H1 (cell line): ENCODE measurements around the gene TMEM250. TPM values are rescaled to one million over a fixed set of nuclear protein-coding genes. Genes with fewer than 3 reads are reported as not detected.

ENCODE experiments used
- CTCF ChIA-PET: fragments of 300-600 bp; sonication (Branson Sonifier 250); formaldehyde crosslinking; loops from one replicate; lab custom pipeline; 2021; ENCODE audit not compliant: partially characterized antibody; lab: Charles Lee
- POLR2A ChIA-PET: fragments of 300-600 bp; sonication (Branson Sonifier 250); formaldehyde crosslinking; loops from one replicate; lab custom pipeline; 2021; ENCODE audit warnings: inconsistent platforms; ENCODE audit not compliant: partially characterized antibody; lab: Charles Lee
- DNase-seq, 2 experiments: peaks; one replicate each; pipeline versions ENCODE4 v3.0.0 to v3.0.0-alpha.2; 2010 to 2022; ENCODE audit warnings: low spot score in 2 of 2, low read depth in 1 of 2, mixed read lengths in 1 of 2
- FAIRE-seq: peaks from 2 replicates; lab custom pipeline; 2011; peaks lifted over from hg19 to GRCh38; lab: Jason Lieb, UNC
- H2AFZ ChIP-seq: 2 replicates; pipeline ENCODE4 v1.8.1; 2012; ENCODE audit warnings: low read length, inconsistent platforms
- H2AK5ac ChIP-seq: 2 replicates; pipeline ENCODE4 v1.6.1; 2013; ENCODE audit warnings: low read depth, low read length
- H2BK120ac ChIP-seq: replicated peaks from 2 replicates; pipeline ENCODE3; 2013; ENCODE audit warnings: low read depth, low read length, inconsistent platforms
- H2BK12ac ChIP-seq: 2 replicates; pipeline ENCODE4 v1.6.1; 2013; ENCODE audit warnings: low read depth, low read length
- H2BK15ac ChIP-seq: 2 replicates; pipeline ENCODE4 v1.6.1; 2013; ENCODE audit warnings: low read length
- H2BK20ac ChIP-seq: 2 replicates; pipeline ENCODE4 v1.6.1; 2013; ENCODE audit warnings: low read length
- H2BK5ac ChIP-seq: 2 replicates; pipeline ENCODE4 v1.6.1; 2013; ENCODE audit warnings: low read depth, low read length
- H3K14ac ChIP-seq: 2 replicates; pipeline ENCODE4 v1.6.1; 2013; ENCODE audit warnings: inconsistent platforms; ENCODE audit not compliant: insufficient read length
- H3K18ac ChIP-seq: 2 replicates; pipeline ENCODE4 v1.6.1; 2013; ENCODE audit warnings: low read length; ENCODE audit errors: extremely low read depth
- H3K23ac ChIP-seq: 2 replicates; pipeline ENCODE4 v1.6.1; 2013; ENCODE audit warnings: inconsistent platforms; ENCODE audit not compliant: insufficient read length
- H3K23me2 ChIP-seq: 2 replicates; pipeline ENCODE4 v1.6.1; 2013; ENCODE audit warnings: low read depth, low read length
- H3K27ac ChIP-seq: 2 replicates; pipeline ENCODE4 v1.6.1; 2011; ENCODE audit warnings: low read depth, low read length, inconsistent platforms
- H3K27me3 ChIP-seq, 4 experiments: replicated peaks in 1 of 4; 1 replicate in 1 of 4; 2 replicates in 3 of 4; pipeline versions ENCODE4 v1.6.1 to v1.8.1; 2011 to 2013; ENCODE audit warnings: low read length in 3 of 4, mild to moderate bottlenecking in 3 of 4, inconsistent platforms in 2 of 4, mixed read lengths in 2 of 4, moderate library complexity in 1 of 4; ENCODE audit not compliant: control insufficient read depth in 3 of 4, insufficient read depth in 3 of 4; ENCODE audit errors: extremely low read depth in 1 of 4
- H3K36me3 ChIP-seq, 4 experiments: 2 replicates each; pipeline versions ENCODE4 v1.6.1 to v1.8.1; 2011 to 2013; ENCODE audit warnings: mild to moderate bottlenecking in 4 of 4, low read length in 3 of 4, moderate library complexity in 2 of 4, control low read depth in 1 of 4, inconsistent platforms in 1 of 4; ENCODE audit not compliant: insufficient read depth in 4 of 4, control insufficient read depth in 2 of 4
- H3K4ac ChIP-seq: replicated peaks from 2 replicates; pipeline ENCODE3; 2013; ENCODE audit warnings: low read length, low read depth, mixed read lengths, inconsistent platforms; ENCODE audit not compliant: insufficient read length
- H3K4me1 ChIP-seq, 4 experiments: replicated peaks in 1 of 4; 1 replicate in 1 of 4; 2 replicates in 3 of 4; pipeline versions ENCODE4 v1.6.1 to v1.8.1; 2011 to 2013; ENCODE audit warnings: low read length in 3 of 4, inconsistent platforms in 2 of 4, mixed read lengths in 1 of 4; ENCODE audit not compliant: insufficient read depth in 4 of 4, control insufficient read depth in 3 of 4
- H3K4me2 ChIP-seq, 2 experiments: 2 replicates each; pipeline versions ENCODE4 v1.6.1 to v1.8.1; 2011 to 2013; ENCODE audit warnings: low read depth in 2 of 2, low read length in 2 of 2, control low read depth in 1 of 2, inconsistent platforms in 1 of 2, mild to moderate bottlenecking in 1 of 2; ENCODE audit not compliant: insufficient read depth in 1 of 2
- H3K4me3 ChIP-seq, 4 experiments: fragments of 200-600, 300-600 bp in 1 of 4; sonication (generic), shearing (Covaris generic), sonication (Bioruptor Twin) in 1 of 4; 2 replicates each; pipeline versions ENCODE4 v1.5.1 to v1.8.1; 2011 to 2016; ENCODE audit warnings: low read length in 4 of 4, low read depth in 3 of 4, control low read depth in 2 of 4, inconsistent platforms in 2 of 4, mild to moderate bottlenecking in 2 of 4, mixed read lengths in 1 of 4, moderate library complexity in 1 of 4; ENCODE audit not compliant: insufficient read depth in 2 of 4; ENCODE audit errors: extremely low read depth in 1 of 4
- H3K56ac ChIP-seq: replicated peaks from 2 replicates; pipeline ENCODE3; 2013; ENCODE audit warnings: low read depth, mild to moderate bottlenecking, mixed read lengths, low read length, inconsistent platforms; ENCODE audit not compliant: insufficient read length
- H3K79me1 ChIP-seq: 2 replicates; pipeline ENCODE4 v1.6.1; 2013; ENCODE audit warnings: low read depth, low read length, control low read depth
- H3K79me2 ChIP-seq, 2 experiments: 2 replicates each; pipeline versions ENCODE4 v1.6.1 to v1.8.1; 2012 to 2013; ENCODE audit warnings: low read length in 2 of 2, mild to moderate bottlenecking in 2 of 2, inconsistent platforms in 1 of 2; ENCODE audit not compliant: insufficient read depth in 2 of 2, control insufficient read depth in 1 of 2
- H3K9ac ChIP-seq, 4 experiments: replicated peaks in 1 of 4; 1 replicate in 1 of 4; 2 replicates in 3 of 4; pipeline versions ENCODE4 v1.6.1 to v1.8.1; 2011 to 2013; ENCODE audit warnings: low read depth in 3 of 4, low read length in 3 of 4, control low read depth in 2 of 4, mild to moderate bottlenecking in 2 of 4, moderate library complexity in 2 of 4, inconsistent platforms in 1 of 4; ENCODE audit errors: extremely low read depth in 1 of 4
- H3K9me3 ChIP-seq, 2 experiments: 2 replicates each; pipeline versions ENCODE4 v1.6.1 to v1.8.1; 2012 to 2013; ENCODE audit warnings: mild to moderate bottlenecking in 2 of 2, moderate library complexity in 2 of 2, control low read depth in 1 of 2, inconsistent platforms in 1 of 2, low read depth in 1 of 2, low read length in 1 of 2, mixed read lengths in 1 of 2; ENCODE audit not compliant: insufficient read depth in 2 of 2
- H4K20me1 ChIP-seq, 2 experiments: replicated peaks in 1 of 2; 2 replicates each; pipeline versions ENCODE3 to v1.8.1; 2011 to 2013; ENCODE audit warnings: inconsistent platforms in 2 of 2, low read length in 2 of 2, mild to moderate bottlenecking in 1 of 2; ENCODE audit not compliant: insufficient read depth in 2 of 2, control insufficient read depth in 1 of 2
- H4K5ac ChIP-seq: 2 replicates; pipeline ENCODE4 v1.6.1; 2013; ENCODE audit warnings: low read length, low read depth, mixed read lengths, inconsistent platforms; ENCODE audit not compliant: insufficient read length
- H4K8ac ChIP-seq: 2 replicates; pipeline ENCODE4 v1.8.0; 2013; ENCODE audit warnings: mild to moderate bottlenecking, moderate library complexity, low read length, inconsistent platforms; ENCODE audit not compliant: insufficient read depth; ENCODE audit errors: extremely low read depth
- H4K91ac ChIP-seq: replicated peaks from 2 replicates; pipeline ENCODE3; 2013; ENCODE audit warnings: low read length, mixed read lengths, inconsistent platforms; ENCODE audit not compliant: insufficient read length
- GABPA ChIP-seq: IDR thresholded peaks from 2 replicates; pipeline ENCODE4 v1.6.1; 2011; ENCODE audit warnings: mild to moderate bottlenecking, low read length, moderate library complexity, borderline replicate concordance; ENCODE audit not compliant: insufficient read depth
- MAX ChIP-seq: IDR thresholded peaks from 2 replicates; pipeline ENCODE4 v1.6.1; 2012; ENCODE audit warnings: inconsistent platforms
- RXRA ChIP-seq: IDR thresholded peaks from 2 replicates; pipeline ENCODE4 v1.6.1; 2011; ENCODE audit warnings: low read depth, mild to moderate bottlenecking, low read length, moderate library complexity; ENCODE audit not compliant: insufficient read depth
- SP1 ChIP-seq: IDR thresholded peaks from 2 replicates; pipeline ENCODE4 v1.6.1; 2011; ENCODE audit warnings: low read depth, low read length
- USF2 ChIP-seq: IDR thresholded peaks from 2 replicates; pipeline ENCODE4 v1.6.1; 2011; ENCODE audit warnings: low read length, improper control_type of control experiment
- WGBS, 2 experiments: shearing (Covaris generic) in 1 of 2; methylation state at CpG; one replicate each; pipeline versions ENCODE4 v1.1.6 to v1.1.7; 2013 to 2015; ENCODE audit warnings: low lambda C conversion rate in 2 of 2, mixed read lengths in 2 of 2, inconsistent platforms in 1 of 2, low coverage in 1 of 2, missing lambda C conversion rate in 1 of 2; ENCODE audit not compliant: insufficient replicate concordance in 2 of 2, insufficient coverage in 1 of 2, insufficient read length in 1 of 2; ENCODE audit errors: extremely low coverage in 1 of 2, missing lambda C conversion rate in 1 of 2; 5-methylcytosine and 5-hydroxymethylcytosine counted together
- polyA plus RNA-seq, 7 experiments: library from polyadenylated mRNA; depleted of rRNA in 3 of 7; stranded (reverse) in 5 of 7; unstranded in 2 of 7; fragments of >200 nt in 5 of 7; fragments of 200-250 nt in 2 of 7; gene quantifications; 1 replicate in 5 of 7; 2 replicates in 1 of 7; 4 replicates in 1 of 7; pipeline versions ENCODE4 v1.2.1 to v1.2.3, GENCODE V29; 2011 to 2013; ENCODE audit warnings: missing spikeins in 2 of 7, mixed read lengths in 2 of 7
- total RNA-seq: library from RNA; stranded (reverse); fragmentation: NEBNext Ultra II Directional; extraction: Animal tissue kit (Norgen Biotek cat#: 25700); gene quantifications from 2 replicates; pipeline ENCODE4 v1.2.1, GENCODE V29; 2021

The TMEM250 gene
- total and polyA plus RNA-seq, 2 of the 8 experiments (the other 6 are each of a cell fraction or from before 2014, with no cell fraction given) = 22.3 to 34.9 TPM

DNA sequence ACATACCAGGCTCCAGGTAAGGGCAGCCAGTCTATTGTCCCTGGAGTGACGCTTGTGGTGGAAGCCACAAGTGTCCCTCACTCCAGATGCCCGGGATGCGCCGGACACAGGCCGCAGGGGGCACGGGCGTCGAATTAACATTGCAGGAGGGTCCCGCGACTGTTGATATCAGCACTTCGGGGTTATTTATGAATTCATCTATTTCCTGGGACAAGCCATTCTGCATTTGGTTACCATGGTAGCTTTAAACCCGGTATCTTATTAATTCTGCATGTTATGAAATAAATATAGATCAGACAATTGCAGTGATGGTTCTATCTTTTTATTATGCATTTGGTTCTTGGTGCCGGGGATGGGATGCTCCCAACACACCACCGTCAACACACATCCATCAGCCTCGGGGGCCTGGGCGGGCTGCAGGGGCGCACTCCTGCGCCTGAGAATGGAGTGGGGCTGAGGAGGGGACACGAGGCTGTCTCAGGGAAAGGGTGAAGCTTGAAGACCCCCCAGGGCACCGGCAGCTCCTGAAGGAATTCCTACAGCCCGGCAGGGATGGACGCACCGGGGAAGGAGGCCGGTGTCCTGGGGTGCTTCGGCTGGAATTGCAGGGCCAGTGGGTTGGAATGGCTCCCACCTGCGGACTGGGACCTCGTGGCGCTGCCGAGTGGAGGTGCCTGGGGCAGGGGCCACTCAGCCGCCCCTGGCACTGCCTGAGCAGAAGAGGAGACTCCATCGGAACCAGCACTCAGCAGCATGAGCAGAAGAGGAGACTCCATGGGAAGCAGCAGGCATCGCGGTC, 17.7 kb upstream of the TMEM250 start:
- Histone ChIP-seq H4K20me1 (no peaks in the 10 kb centered on the region), H4K91ac (no peak overlapping the region), H3K23ac (no peak overlapping the region), H4K8ac (no peak overlapping the region; the same call in 1 of the 2 replicates), H3K4me2 (no peak overlapping the region), H2BK12ac (no peak overlapping the region), H3K4me1 (peaks cover 0 to 19% (median 13%) of the 10 kb centered on the region in 4 experiments; a peak in 6 of 7 replicates), H3K18ac (no peak overlapping the region), H3K9me3 (no peaks in the 10 kb centered on the region), H3K9ac (no peak overlapping the region), H2BK20ac (no peak overlapping the region), H3K14ac (no peak overlapping the region), H3K23me2 (peaks cover 4% of the 10 kb centered on the region; the same call in 1 of the 2 replicates), H3K79me1 (no peaks in the 10 kb centered on the region), H3K79me2 (no peaks in the 10 kb centered on the region), H4K5ac (no peak overlapping the region), H2AK5ac (no peak overlapping the region), H3K4me3 (no peak overlapping the region), H2BK5ac (no peak overlapping the region), H3K4ac (no peak overlapping the region), H3K27ac (no peak overlapping the region), H3K56ac (no peak overlapping the region), H2AFZ (no peak overlapping the region), H2BK120ac (no peak overlapping the region), H3K36me3 (no peaks in the 10 kb centered on the region), H2BK15ac (no peak overlapping the region), H3K27me3 (peaks cover 4 to 28% (median 22%) of the 10 kb centered on the region in 4 experiments; a peak in 6 of 7 replicates)
- CTCF ChIA-PET = interaction anchor here (0.6 to 2.3 kb wide), 8 partner anchors 8 to 432 kb away, joined by 3 to 10 read pairs (median 3); no protein-coding TSS in a partner anchor
- POLR2A ChIA-PET = interaction anchor here (0.9 kb wide), 1 partner anchor 344 kb away, joined by 3 read pairs; no protein-coding TSS in a partner anchor
- FAIRE-seq = no peak
- 89% methylated on average over 31 of the region's 33 CpGs; no CpG with 5 or more reads in 1 of the 2 experiments for WGBS, 2 experiments
- DNase-seq = no peak
- TF ChIP-seq RXRA = no peak
- no peak for TF ChIP-seq MAX
- no peak for TF ChIP-seq USF2
- no peak for TF ChIP-seq GABPA
- no peak for TF ChIP-seq SP1
